Calu3 (cell line): ENCODE data around the gene JARID2. TPM values are rescaled to one million over a fixed set of nuclear protein-coding genes. Genes with fewer than 3 reads are reported as not detected.

Experiments
- Bru-seq: library from RNA; stranded (reverse); fragments of 400-500 nt; gene quantifications from one replicate; lab custom pipeline; 2021; lab: Mats Ljungman, UMichigan
- BruChase-seq, 2 experiments: library from RNA; stranded (reverse); fragments of 400-500 nt; gene quantifications; one replicate each; lab custom pipeline; 2021; lab: Mats Ljungman, UMichigan
- BruUV-seq: library from RNA; stranded (reverse); fragments of 400-500 nt; replicated peaks from 2 replicates; lab custom pipeline; 2021; lab: Mats Ljungman, UMichigan
- CTCF ChIA-PET: fragments of 300-600 bp; sonication (Branson Sonifier 250); formaldehyde crosslinking; loops from one replicate; lab custom pipeline; 2022; ENCODE audit warnings: antibody characterized with exemption; lab: Charles Lee
- DNase-seq: peaks from one replicate; pipeline ENCODE4 v3.0.0; 2022
- H3K27ac Mint-ChIP-seq: one replicate; pipeline ENCODE4 v1.8.0; 2022; ENCODE audit warnings: mixed read lengths; ENCODE audit not compliant: unreplicated experiment
- H3K27me3 Mint-ChIP-seq: one replicate; pipeline ENCODE4 v1.8.0; 2022; ENCODE audit warnings: mixed read lengths; ENCODE audit not compliant: unreplicated experiment
- H3K36me3 Mint-ChIP-seq: one replicate; pipeline ENCODE4 v1.8.0; 2022; ENCODE audit warnings: mild to moderate bottlenecking, moderate library complexity, mixed read lengths; ENCODE audit not compliant: insufficient read depth, unreplicated experiment
- H3K4me1 Mint-ChIP-seq: one replicate; pipeline ENCODE4 v1.8.0; 2022; ENCODE audit warnings: mild to moderate bottlenecking, low read depth, mixed read lengths; ENCODE audit not compliant: unreplicated experiment
- H3K4me3 Mint-ChIP-seq: one replicate; pipeline ENCODE4 v1.8.0; 2022; ENCODE audit warnings: mild to moderate bottlenecking, low read depth, moderate library complexity, mixed read lengths; ENCODE audit not compliant: unreplicated experiment
- H3K9me3 Mint-ChIP-seq: one replicate; pipeline ENCODE4 v1.8.0; 2022; ENCODE audit warnings: low read depth, mixed read lengths; ENCODE audit not compliant: unreplicated experiment
- intact Hi-C: fragments of 100-400 bp; cut with micrococcal nuclease; formaldehyde crosslinking; loops from one replicate; pipeline ENCODE4 v1.10.0; 2022; ENCODE audit not compliant: unreplicated experiment
- long read RNA-seq: library from polyadenylated mRNA; stranded (forward); transcript quantifications from one replicate; pipeline ENCODE4 v2.0.0, GENCODE V29; 2022
- total RNA-seq: library from RNA; stranded (reverse); gene quantifications from 2 replicates; pipeline ENCODE4 v1.2.3, GENCODE V29; 2022
- TF ChIP-seq, protein P1 (sequence below): fragments of 200-600 bp; IDR thresholded peaks from one replicate; pipeline ENCODE4 v1.8.0; 2022; ENCODE audit warnings: antibody characterized with exemption; ENCODE audit not compliant: unreplicated experiment

Gene JARID2
- total RNA-seq (8.1 and 9.4 TPM in 2 replicates), Bru-seq, nascent RNA (percentile 70 among the genes with signal in this experiment), BruChase-seq, experiment 1, labeled RNA remaining after a 6-hour chase (percentile 54 among the genes with signal in this experiment), BruChase-seq, experiment 2, labeled RNA remaining after a 2-hour chase (percentile 56 among the genes with signal in this experiment)
- long read RNA-seq, partial matches to known transcripts: 0 of 8 reads
- long read RNA-seq, other reads (novel, unspliced or antisense): 8 of 8 reads

DNA sequence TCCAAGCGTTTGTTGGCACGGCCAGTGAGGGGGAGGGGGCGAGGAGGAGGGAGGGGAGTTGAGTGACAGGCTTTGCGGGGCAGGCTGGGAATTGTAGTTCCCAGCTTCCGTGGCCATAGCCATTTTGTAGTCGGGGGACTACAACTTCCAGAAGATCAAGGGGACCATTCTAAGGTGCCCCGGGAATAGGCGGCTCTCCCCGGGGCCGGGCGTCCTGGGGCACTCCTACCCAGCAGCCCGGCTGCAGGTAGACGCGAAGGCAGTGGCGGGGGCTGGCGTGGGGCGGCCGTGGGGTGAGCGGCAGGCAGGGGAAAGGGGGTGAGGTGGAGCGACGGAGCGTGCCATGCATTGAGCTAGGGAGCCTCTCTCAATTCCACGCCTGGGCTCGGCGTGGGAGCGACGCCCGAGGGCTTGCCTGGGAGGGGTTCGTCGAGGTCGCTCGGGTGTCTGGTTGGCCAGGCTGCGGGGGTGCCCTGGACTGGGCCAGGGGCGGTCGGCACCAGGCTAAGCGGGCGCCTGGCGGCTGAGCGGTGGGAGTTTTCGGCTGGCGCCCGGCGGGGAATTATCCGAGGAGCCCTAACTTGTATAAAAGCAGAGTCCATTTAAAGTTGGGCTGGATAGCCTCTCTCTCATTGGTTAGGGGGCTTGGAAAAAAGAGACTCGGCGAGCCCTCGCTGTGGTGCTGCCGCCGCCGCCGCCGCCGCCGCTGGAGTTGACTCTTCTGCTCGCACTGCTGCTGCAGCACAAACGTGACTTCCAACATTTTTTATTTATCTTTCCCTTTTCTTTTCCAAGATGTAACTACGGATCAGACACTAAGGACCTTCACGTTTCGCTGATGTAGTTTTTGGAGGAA is at the start of gene JARID2:
JARID2 (plus strand) TSS at position 709 of the 856 bp plus-strand sequence. CDS start 471 bp downstream, outside the sequence.
- peak within 1 kb of the TSS; percentile 96 for H3K27ac Mint-ChIP-seq
- H3K27me3 Mint-ChIP-seq: no peaks in the 10 kb centered on the region
- DNase-seq: peak; percentile 95
- no peaks in the 10 kb centered on the region for H3K4me1 Mint-ChIP-seq
- H3K9me3 Mint-ChIP-seq: no peaks in the 10 kb centered on the region
- BruUV-seq: no TSS peak
- peaks cover 42% of the 10 kb centered on the region for H3K36me3 Mint-ChIP-seq
- CTCF ChIA-PET: interaction anchor here (0.6 to 0.7 kb wide), 3 partner anchors 307 to 891 kb away, joined by 3 to 4 read pairs (median 3); no protein-coding TSS in a partner anchor
- intact Hi-C loops: loop anchor here (5.0 to 10.0 kb wide), 3 partner anchors 119 to 361 kb away; no protein-coding TSS in a partner anchor
- TF ChIP-seq, protein P1, sequence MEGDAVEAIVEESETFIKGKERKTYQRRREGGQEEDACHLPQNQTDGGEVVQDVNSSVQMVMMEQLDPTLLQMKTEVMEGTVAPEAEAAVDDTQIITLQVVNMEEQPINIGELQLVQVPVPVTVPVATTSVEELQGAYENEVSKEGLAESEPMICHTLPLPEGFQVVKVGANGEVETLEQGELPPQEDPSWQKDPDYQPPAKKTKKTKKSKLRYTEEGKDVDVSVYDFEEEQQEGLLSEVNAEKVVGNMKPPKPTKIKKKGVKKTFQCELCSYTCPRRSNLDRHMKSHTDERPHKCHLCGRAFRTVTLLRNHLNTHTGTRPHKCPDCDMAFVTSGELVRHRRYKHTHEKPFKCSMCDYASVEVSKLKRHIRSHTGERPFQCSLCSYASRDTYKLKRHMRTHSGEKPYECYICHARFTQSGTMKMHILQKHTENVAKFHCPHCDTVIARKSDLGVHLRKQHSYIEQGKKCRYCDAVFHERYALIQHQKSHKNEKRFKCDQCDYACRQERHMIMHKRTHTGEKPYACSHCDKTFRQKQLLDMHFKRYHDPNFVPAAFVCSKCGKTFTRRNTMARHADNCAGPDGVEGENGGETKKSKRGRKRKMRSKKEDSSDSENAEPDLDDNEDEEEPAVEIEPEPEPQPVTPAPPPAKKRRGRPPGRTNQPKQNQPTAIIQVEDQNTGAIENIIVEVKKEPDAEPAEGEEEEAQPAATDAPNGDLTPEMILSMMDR: no peak
- H3K4me3 Mint-ChIP-seq: peak within 1 kb of the TSS; percentile 74

GRCh38 chr6:15200087-15200486 is 45.8 kb upstream of the JARID2 start:
- no peaks in the 10 kb centered on the region for H3K4me1 Mint-ChIP-seq
- DNase-seq: no peak
- no peak overlapping the region for H3K4me3 Mint-ChIP-seq
- TF ChIP-seq, protein P1: no peak
- no peak overlapping the region for H3K27ac Mint-ChIP-seq
- H3K27me3 Mint-ChIP-seq: no peaks in the 10 kb centered on the region
- H3K9me3 Mint-ChIP-seq: no peaks in the 10 kb centered on the region
- intact Hi-C loops: no loop called here
- CTCF ChIA-PET: interaction anchor here (0.6 kb wide), 1 partner anchor 17 kb away, joined by 3 read pairs; no protein-coding TSS in a partner anchor
- no peaks in the 10 kb centered on the region for H3K36me3 Mint-ChIP-seq
- BruUV-seq: no TSS peak

DNA sequence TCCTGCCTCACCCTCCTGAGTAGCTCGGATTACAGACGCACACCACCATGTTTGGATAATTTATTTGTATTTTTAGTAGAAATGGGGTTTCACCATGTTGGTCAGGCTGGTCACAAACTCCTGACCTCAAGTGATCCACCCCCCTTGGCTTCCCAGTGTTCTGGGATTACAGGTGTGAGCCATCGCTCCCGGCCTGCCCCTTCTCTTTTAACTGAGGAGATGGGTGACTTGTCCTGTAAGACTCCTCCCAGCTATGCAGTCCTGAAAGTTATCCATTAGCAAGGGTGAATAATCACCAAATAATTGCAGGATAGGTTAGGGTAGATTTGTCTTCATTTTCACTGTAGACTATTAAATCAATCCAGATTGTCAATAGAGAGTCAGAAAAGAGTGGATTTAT is 40.5 kb upstream of the JARID2 start:
- Mint-ChIP-seq H3K9me3 (no peaks in the 10 kb centered on the region), H3K27ac (no peak overlapping the region), H3K4me1 (no peaks in the 10 kb centered on the region), H3K4me3 (no peak overlapping the region), H3K27me3 (no peaks in the 10 kb centered on the region), H3K36me3 (no peaks in the 10 kb centered on the region)
- DNase-seq: no peak
- CTCF ChIA-PET: no interaction called here
- BruUV-seq: no TSS peak
- TF ChIP-seq, protein P1: no peak
- intact Hi-C loops: no loop called here

DNA sequence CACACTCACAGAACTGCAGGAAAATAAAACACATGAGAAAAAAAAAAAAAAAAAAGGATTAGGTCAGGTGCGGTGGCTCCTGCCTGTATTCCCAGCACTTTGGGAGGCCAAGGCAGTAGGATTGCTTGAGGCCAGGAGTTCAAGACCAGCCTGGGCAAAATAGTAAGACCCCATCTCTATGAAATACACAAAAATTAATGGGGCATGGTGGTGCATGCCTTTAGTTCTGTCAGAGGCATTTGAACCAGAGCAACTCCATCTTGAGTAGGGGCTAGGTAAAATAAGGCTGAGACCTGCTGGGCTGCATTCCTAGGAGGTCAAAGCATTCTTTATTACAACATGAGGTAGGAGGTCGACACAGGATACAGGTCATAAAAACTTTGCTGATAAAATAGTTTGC is 39.0 kb upstream of the JARID2 start:
- no peaks in the 10 kb centered on the region for H3K36me3 Mint-ChIP-seq
- BruUV-seq: no TSS peak
- H3K9me3 Mint-ChIP-seq: no peaks in the 10 kb centered on the region
- no peaks in the 10 kb centered on the region for H3K4me1 Mint-ChIP-seq
- intact Hi-C loops: no loop called here
- CTCF ChIA-PET: no interaction called here
- H3K27me3 Mint-ChIP-seq: no peaks in the 10 kb centered on the region
- no peak overlapping the region for H3K4me3 Mint-ChIP-seq
- no peak for DNase-seq
- TF ChIP-seq, protein P1: no peak
- H3K27ac Mint-ChIP-seq: no peak overlapping the region
